ENCODE results near the gene RPTOR. TPM values are rescaled to one million over a fixed set of nuclear protein-coding genes. Genes with fewer than 3 reads are reported as not detected.

Gene RPTOR
- total RNA-seq, 1 experiment from 2014 or later, result 25.1 TPM

GRCh38 chr17:80677214-80677756 is 132.6 kb downstream of the RPTOR start:
- Mint-ChIP-seq H3K4me3 (no peak overlapping the region), H3K27ac (no peak overlapping the region; a peak in 1 of 7 replicates), H3K4me1 (peaks cover 24 to 25% of the 10 kb centered on the region in 2 experiments), H3K27me3 (ENCODE audit: low read depth) (no peaks in the 10 kb centered on the region), H3K9me3 (no peaks in the 10 kb centered on the region), H3K36me3 (ENCODE audit: insufficient read depth in 1 of 3, low read depth in 3 of 3) (no peaks in the 10 kb centered on the region)
- no CpG with 5 or more reads among the region's 3 CpGs for WGBS (ENCODE audit: extremely low coverage, insufficient read length, low lambda C conversion rate)
- Histone ChIP-seq H3K9ac (ENCODE audit: extremely low read depth, insufficient read length, low read length) (no peak overlapping the region), H3K18ac (ENCODE audit: insufficient read length, low read depth, low read length) (no peak overlapping the region), H3K79me2 (ENCODE audit: insufficient read depth, low read length) (no peaks in the 10 kb centered on the region; the same call in 1 of the 2 replicates), H3K27me3 (ENCODE audit: insufficient read depth, low read length) (no peaks in the 10 kb centered on the region), H2BK12ac (ENCODE audit: insufficient read length, low read depth, low read length) (no peak overlapping the region), H2BK15ac (ENCODE audit: low read depth, low read length) (no peak overlapping the region), H3K9me3 (ENCODE audit: control insufficient read depth, low read depth, low read length) (no peaks in the 10 kb centered on the region), H2AFZ (ENCODE audit: low read length) (no peak overlapping the region), H2BK120ac (ENCODE audit: low read depth, low read length, poor library complexity, severe bottlenecking) (no peak overlapping the region), H3K4me2 (ENCODE audit: insufficient read depth, insufficient read length, low read length) (no peak overlapping the region), H3T11ph (ENCODE audit: low read length) (no peak overlapping the region), H3K4me1 (ENCODE audit: insufficient read depth, low read length) (peaks cover 5% of the 10 kb centered on the region; the same call in 1 of the 2 replicates), H2BK20ac (ENCODE audit: low read depth, low read length, poor library complexity, severe bottlenecking) (no peak overlapping the region), H2BK5ac (ENCODE audit: insufficient read length, low read length) (no peak overlapping the region), H4K8ac (replicated peaks; ENCODE audit: insufficient read length, low read depth, low read length) (no peak overlapping the region), H4K20me1 (ENCODE audit: control insufficient read depth, insufficient read depth, insufficient read length) (no peaks in the 10 kb centered on the region), H2AK5ac (ENCODE audit: insufficient read length, low read length) (no peak overlapping the region), H4K5ac (ENCODE audit: insufficient read length, low read depth, low read length) (no peak overlapping the region), H3K4ac (ENCODE audit: low read depth, low read length) (no peak overlapping the region), H3K56ac (ENCODE audit: insufficient read length, low read depth, low read length) (no peak overlapping the region), H3K23me2 (ENCODE audit: insufficient read length, low read depth, low read length, poor library complexity, severe bottlenecking) (no peaks in the 10 kb centered on the region), H3K14ac (ENCODE audit: insufficient read depth, low read length) (no peak overlapping the region), H3K23ac (ENCODE audit: insufficient read length, low read depth, low read length) (no peak overlapping the region), H3K27ac (ENCODE audit: insufficient read length, low read depth, low read length) (no peak overlapping the region), H4K91ac (ENCODE audit: insufficient read length, low read depth, low read length) (no peak overlapping the region), H3K79me1 (ENCODE audit: insufficient read depth, low read depth, low read length, poor library complexity, severe bottlenecking) (no peaks in the 10 kb centered on the region)
- DNase-seq, result no peak
- TF ChIP-seq CTCF (conservative IDR thresholded peaks at IDR 0.05), result no peak

All from H9 (cell line).